Colonic mucosa (tissue), 4 donors: Measurements from ENCODE around the gene AIF1. TPM values are rescaled to one million over a fixed set of nuclear protein-coding genes. Genes with fewer than 3 reads are reported as not detected.

Experiments used
- DNase-seq: peaks from one replicate; pipeline ENCODE4 v3.0.0-alpha.2; 2020
- H3K27ac ChIP-seq: fragments of 200-600 bp; one replicate; pipeline ENCODE4 v1.8.0; 2021
- H3K27me3 ChIP-seq: fragments of 200-600 bp; one replicate; pipeline ENCODE4 v1.8.0; 2021
- H3K36me3 ChIP-seq: fragments of 200-600 bp; one replicate; pipeline ENCODE4 v1.8.0; 2021
- H3K4me1 ChIP-seq: fragments of 200-600 bp; one replicate; pipeline ENCODE4 v1.8.0; 2021; ENCODE audit warnings: mild to moderate bottlenecking
- H3K4me3 ChIP-seq: fragments of 200-600 bp; one replicate; pipeline ENCODE4 v1.8.0; 2021
- H3K9ac ChIP-seq, 2 donors: one replicate each; pipeline ENCODE4 v1.7.0; 2013; ENCODE audit warnings: control low read depth in 2 of 2, low read depth in 2 of 2, low read length in 2 of 2
- H3K9me3 ChIP-seq: fragments of 200-600 bp; one replicate; pipeline ENCODE4 v1.8.0; 2021
- CTCF ChIP-seq: fragments of 200-600 bp; IDR thresholded peaks from one replicate; pipeline ENCODE4 v1.8.0; 2022; ENCODE audit warnings: antibody characterized with exemption, mild to moderate bottlenecking
- intact Hi-C: fragments of 100-400 bp; cut with DNase I; formaldehyde crosslinking; loops from one replicate; pipeline ENCODE4 v1.14.1; 2022
- total RNA-seq, 2 donors: library from RNA; stranded (reverse); fragmentation: NEBNext Ultra II Directional in 1 of 2; extraction: Animal tissue kit (Norgen Biotek cat#: 25700) in 1 of 2; gene quantifications; one replicate each; pipeline ENCODE4 v1.2.1, GENCODE V29; 2021
- donor health status: healthy.
- donor health status: DM: no; HTN: no; CAD: no.
- donor health status: DM: no; HTN: no; CAD: no.

Gene AIF1
- total RNA-seq: 10 to 100 TPM in 1 of 2 donors, 1 to 10 TPM in 1; 5.0 to 20.7 TPM

GRCh38 chr6:31614684-31615578 lies at the start of gene AIF1:
TSS of gene AIF1 (plus strand) at chr6:31615234. CDS start at chr6:31615330, 96 bp downstream.
- intact Hi-C loops: no loop called here
- Histone ChIP-seq H3K27me3 (no peaks in the 10 kb centered on the region), H3K9me3 (no peaks in the 10 kb centered on the region), H3K4me3 (no peak within 1 kb of the TSS), H3K4me1 (no peaks in the 10 kb centered on the region), H3K9ac (peak within 1 kb of the TSS in 1 of 2 donors; percentile 44), H3K36me3 (no peaks in the 10 kb centered on the region), H3K27ac (peak within 1 kb of the TSS; percentile 32)
- no peak for TF ChIP-seq CTCF
- no peak for DNase-seq

GRCh38 chr6:31567531-31568370 lies 47.3 kb upstream of the AIF1 start:
- Histone ChIP-seq H3K27ac (no peak overlapping the region), H3K9ac (no peak overlapping the region), H3K4me3 (no peak overlapping the region), H3K36me3 (no peaks in the 10 kb centered on the region), H3K4me1 (no peaks in the 10 kb centered on the region), H3K27me3 (no peaks in the 10 kb centered on the region), H3K9me3 (no peaks in the 10 kb centered on the region)
- TF ChIP-seq CTCF: no peak
- no peak for DNase-seq
- intact Hi-C loops: no loop called here

GRCh38 chr6:31568537-31568961 lies 46.5 kb upstream of the AIF1 start:
- no peak for TF ChIP-seq CTCF
- intact Hi-C loops: no loop called here
- H3K36me3 ChIP-seq: no peaks in the 10 kb centered on the region
- H3K27me3 ChIP-seq: no peaks in the 10 kb centered on the region
- H3K9me3 ChIP-seq: no peaks in the 10 kb centered on the region
- H3K9ac ChIP-seq: no peak overlapping the region
- H3K4me3 ChIP-seq: no peak overlapping the region
- no peak for DNase-seq
- H3K27ac ChIP-seq: no peak overlapping the region
- no peaks in the 10 kb centered on the region for H3K4me1 ChIP-seq

GRCh38 chr6:31569861-31570536 lies 45.0 kb upstream of the AIF1 start:
- no peak overlapping the region for H3K27ac ChIP-seq
- no peaks in the 10 kb centered on the region for H3K27me3 ChIP-seq
- H3K36me3 ChIP-seq: no peaks in the 10 kb centered on the region
- no peaks in the 10 kb centered on the region for H3K9me3 ChIP-seq
- H3K9ac ChIP-seq: no peak overlapping the region
- no peak overlapping the region for H3K4me3 ChIP-seq
- no peak for TF ChIP-seq CTCF
- intact Hi-C loops: no loop called here
- DNase-seq: no peak
- no peaks in the 10 kb centered on the region for H3K4me1 ChIP-seq
